Adipocyte (in vitro differentiated cells): Measurements from ENCODE around the gene R3HDM4.
"Not testable (repeated sequence)": the region's sequence is repeated elsewhere in the genome, so short reads cannot be mapped to it uniquely, and the experiment has no call there.

Source experiments
- DNase-seq: peaks from one replicate; pipeline ENCODE4 v3.0.0-alpha.2; 2015; ENCODE audit warnings: low read depth
- H3K27me3 ChIP-seq: replicated peaks from 2 replicates; pipeline ENCODE4 v1.7.0; 2013; ENCODE audit warnings: mild to moderate bottlenecking, low read length, moderate library complexity; ENCODE audit not compliant: control insufficient read depth, insufficient read depth
- H3K36me3 ChIP-seq: 2 replicates; pipeline ENCODE4 v1.7.0; 2013; ENCODE audit warnings: low read length, mild to moderate bottlenecking, moderate library complexity; ENCODE audit not compliant: control insufficient read depth, insufficient read depth, severe bottlenecking
- H3K4me1 ChIP-seq: 2 replicates; pipeline ENCODE4 v1.7.0; 2013; ENCODE audit warnings: mild to moderate bottlenecking, low read length, moderate library complexity; ENCODE audit not compliant: control insufficient read depth, insufficient read depth
- H3K4me3 ChIP-seq: 2 replicates; pipeline ENCODE4 v1.7.0; 2013; ENCODE audit warnings: mild to moderate bottlenecking, low read length, moderate library complexity
- H3K9ac ChIP-seq: 2 replicates; pipeline ENCODE4 v1.7.0; 2013; ENCODE audit warnings: mild to moderate bottlenecking, low read length, moderate library complexity
- H3K9me3 ChIP-seq: 2 replicates; pipeline ENCODE4 v1.7.0; 2013; ENCODE audit warnings: mild to moderate bottlenecking, low read length, moderate library complexity; ENCODE audit not compliant: control insufficient read depth

Gene R3HDM4

DNA sequence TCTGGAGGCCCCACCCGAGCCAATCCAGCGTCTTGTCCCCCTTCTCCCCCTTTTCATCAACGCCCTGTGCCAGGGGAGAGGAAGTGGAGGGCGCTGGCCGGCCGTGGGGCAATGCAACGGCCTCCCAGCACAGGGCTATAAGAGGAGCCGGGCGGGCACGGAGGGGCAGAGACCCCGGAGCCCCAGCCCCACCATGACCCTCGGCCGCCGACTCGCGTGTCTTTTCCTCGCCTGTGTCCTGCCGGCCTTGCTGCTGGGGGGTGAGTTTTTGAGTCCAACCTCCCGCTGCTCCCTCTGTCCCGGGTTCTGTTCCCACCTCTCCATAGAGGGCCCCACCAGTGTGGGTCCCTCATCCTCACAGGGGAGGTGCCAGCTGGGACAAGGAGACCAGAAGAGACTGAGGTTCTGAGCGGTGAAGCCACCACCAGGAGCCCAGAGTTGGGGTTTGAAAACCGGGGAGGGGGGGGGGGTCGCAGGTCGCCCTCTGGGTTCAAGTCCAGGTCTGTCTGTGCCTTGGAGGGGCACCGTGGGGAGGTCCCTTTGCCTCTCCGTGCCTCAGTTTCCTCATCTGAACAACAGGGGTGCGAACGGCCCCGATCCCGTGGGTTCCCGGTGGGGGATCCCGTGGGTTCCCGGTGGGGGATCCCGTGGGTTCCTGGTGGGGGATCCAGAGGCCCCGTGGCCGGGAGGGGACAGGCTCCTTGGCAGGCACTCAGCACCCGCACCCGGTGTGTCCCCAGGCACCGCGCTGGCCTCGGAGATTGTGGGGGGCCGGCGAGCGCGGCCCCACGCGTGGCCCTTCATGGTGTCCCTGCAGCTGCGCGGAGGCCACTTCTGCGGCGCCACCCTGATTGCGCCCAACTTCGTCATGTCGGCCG is 60.6 kb downstream of the R3HDM4 start, which contains the start of gene ELANE:
ELANE (plus strand) TSS at position 168 of the 878 bp plus-strand sequence; CDS start at position 194, 26 bp downstream.
- no peaks in the 10 kb centered on the region for H3K9me3 ChIP-seq
- no peak for DNase-seq
- peak within 1 kb of the TSS; percentile 89 for H3K9ac ChIP-seq
- H3K36me3 ChIP-seq, result no peaks in the 10 kb centered on the region
- peak within 1 kb of the TSS; percentile 72 for H3K4me3 ChIP-seq
- H3K27me3 ChIP-seq, result no peaks in the 10 kb centered on the region
- H3K4me1 ChIP-seq, result peaks cover 13% of the 10 kb centered on the region

DNA sequence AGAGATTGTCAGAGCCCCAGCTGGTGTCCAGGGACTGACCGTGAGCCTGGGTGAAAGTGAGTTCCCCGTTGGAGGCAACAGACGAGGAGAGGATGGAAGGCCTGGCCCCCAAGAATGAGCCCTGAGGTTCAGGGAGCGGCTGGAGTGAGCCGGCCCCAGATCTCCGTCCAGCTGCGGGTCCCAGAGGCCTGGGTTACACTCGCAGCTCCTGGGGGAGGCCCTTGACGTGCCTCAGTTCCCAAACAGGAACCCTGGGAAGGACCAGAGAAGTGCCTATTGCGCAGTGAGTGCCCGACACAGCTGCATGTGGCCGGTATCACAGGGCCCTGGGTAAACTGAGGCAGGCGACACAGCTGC is 62.1 kb downstream of the R3HDM4 start:
- H3K9me3 ChIP-seq, result no peaks in the 10 kb centered on the region
- peak overlapping the region; percentile 72 for H3K4me3 ChIP-seq
- H3K9ac ChIP-seq, result peak overlapping the region; percentile 89
- DNase-seq, result no peak
- peaks cover 3% of the 10 kb centered on the region for H3K27me3 ChIP-seq
- no peaks in the 10 kb centered on the region for H3K36me3 ChIP-seq
- peaks cover 13% of the 10 kb centered on the region for H3K4me1 ChIP-seq

- Histone ChIP-seq H3K9me3 (no peaks in the 10 kb centered on the region), H3K27me3 (peaks cover 3% of the 10 kb centered on the region), H3K4me3 (peak overlapping the region; percentile 72), H3K9ac (peak overlapping the region; percentile 89), H3K36me3 (no peaks in the 10 kb centered on the region), H3K4me1 (peaks cover 13% of the 10 kb centered on the region)
- peak; percentile 98 for DNase-seq
Measured at GRCh38 chr19:850221-850978, 62.6 kb downstream of the R3HDM4 start.

- not testable (repeated sequence) for H3K9me3 ChIP-seq, DNase-seq, H3K4me3 ChIP-seq
Measured at GRCh38 chr19:849195-849594, 63.8 kb downstream of the R3HDM4 start.

DNA sequence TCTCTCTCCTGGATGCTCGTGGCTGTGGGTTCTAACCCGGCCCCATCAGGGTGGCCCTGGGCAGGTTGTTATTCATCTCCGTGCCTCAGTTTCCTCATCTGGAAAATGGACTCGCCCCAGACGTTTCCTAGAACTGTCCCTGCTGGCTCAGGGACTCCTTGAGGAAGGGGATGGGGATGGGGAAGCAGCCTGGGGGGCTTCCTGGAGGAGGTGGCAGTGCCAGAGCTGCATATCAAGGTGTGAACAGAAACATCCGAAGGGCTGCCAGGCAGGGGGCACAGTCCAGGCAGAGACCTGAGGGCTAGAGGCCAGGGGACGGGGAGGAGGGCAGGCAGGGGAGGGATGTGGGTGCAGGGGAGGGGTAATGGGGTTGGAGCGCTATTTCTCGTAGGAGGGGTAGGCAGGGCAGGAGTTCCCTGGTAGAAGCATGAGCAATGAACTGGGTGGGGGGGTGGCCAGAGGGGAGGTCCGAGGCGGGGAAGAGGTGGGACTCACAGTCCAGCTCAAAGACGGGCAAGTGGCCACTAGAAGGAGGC is 64.6 kb downstream of the R3HDM4 start:
- no peak overlapping the region for H3K4me3 ChIP-seq
- DNase-seq, result no peak
- H3K9me3 ChIP-seq, result no peaks in the 10 kb centered on the region
- peaks cover 3% of the 10 kb centered on the region for H3K27me3 ChIP-seq
- no peaks in the 10 kb centered on the region for H3K36me3 ChIP-seq
- no peak overlapping the region for H3K9ac ChIP-seq
- H3K4me1 ChIP-seq, result peaks cover 13% of the 10 kb centered on the region

More at GRCh38 chr19:849195-849594, 63.8 kb downstream of the R3HDM4 start:
- H3K4me1 ChIP-seq, result peaks cover 13% of the 10 kb centered on the region
- not testable (repeated sequence) for H3K27me3 ChIP-seq, H3K9ac ChIP-seq, H3K36me3 ChIP-seq
